IPS-20b (cell line): ENCODE data around the gene XYLT1.

Source experiments
- H3K27ac ChIP-seq: one replicate; pipeline ENCODE4 v1.5.1; 2013; ENCODE audit warnings: low read length
- H3K27me3 ChIP-seq: 2 replicates; pipeline ENCODE4 v1.6.1; 2013; ENCODE audit warnings: mild to moderate bottlenecking, low read length, inconsistent platforms; ENCODE audit not compliant: insufficient read depth
- H3K36me3 ChIP-seq: 2 replicates; pipeline ENCODE4 v1.6.1; 2013; ENCODE audit warnings: low read depth, mild to moderate bottlenecking, inconsistent platforms, low read length, moderate library complexity; ENCODE audit not compliant: insufficient read depth
- H3K4me1 ChIP-seq: 2 replicates; pipeline ENCODE4 v1.6.1; 2013; ENCODE audit warnings: mild to moderate bottlenecking, control low read depth, inconsistent platforms, low read length, moderate library complexity; ENCODE audit not compliant: insufficient read depth
- H3K4me3 ChIP-seq: 2 replicates; pipeline ENCODE4 v1.5.1; 2013; ENCODE audit warnings: mild to moderate bottlenecking, low read length, inconsistent platforms
- H3K9ac ChIP-seq: 2 replicates; pipeline ENCODE4 v1.6.1; 2013; ENCODE audit warnings: low read depth, mild to moderate bottlenecking, inconsistent platforms, low read length, moderate library complexity
- H3K9me3 ChIP-seq: 2 replicates; pipeline ENCODE4 v1.6.1; 2013; ENCODE audit warnings: mild to moderate bottlenecking, low read depth, low read length, inconsistent platforms; ENCODE audit not compliant: insufficient read depth

Gene XYLT1

GRCh38 chr16:17199135-17199534 lies 271.6 kb downstream of the XYLT1 start:
- no peaks in the 10 kb centered on the region for H3K9me3 ChIP-seq
- no peak overlapping the region for H3K27ac ChIP-seq
- no peaks in the 10 kb centered on the region for H3K27me3 ChIP-seq
- peaks cover 16% of the 10 kb centered on the region for H3K36me3 ChIP-seq
- no peak overlapping the region for H3K9ac ChIP-seq
- no peak overlapping the region for H3K4me3 ChIP-seq
- peaks cover 2% of the 10 kb centered on the region; the same call in 1 of the 2 replicates for H3K4me1 ChIP-seq

DNA sequence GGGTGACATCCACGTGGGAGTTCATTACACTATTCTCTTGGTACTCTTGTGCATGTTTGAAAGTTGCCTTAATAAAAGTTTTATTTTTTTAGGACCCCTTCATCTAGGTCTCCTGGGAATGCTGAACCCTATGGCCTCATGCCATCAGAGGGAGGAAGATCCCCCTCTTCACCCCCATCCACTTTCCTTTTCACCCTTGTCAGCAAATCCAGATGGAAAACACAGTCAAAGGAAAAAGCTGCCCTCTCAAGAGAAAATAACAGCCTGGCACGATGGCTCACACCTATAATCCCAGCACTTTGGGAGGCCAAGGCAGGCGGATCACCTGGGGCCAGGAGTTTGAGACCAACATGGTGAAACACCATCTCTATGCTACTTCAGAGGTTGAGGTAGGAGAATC lies 274.2 kb downstream of the XYLT1 start:
- no peaks in the 10 kb centered on the region for H3K4me1 ChIP-seq
- peaks cover 16% of the 10 kb centered on the region for H3K36me3 ChIP-seq
- no peak overlapping the region for H3K9ac ChIP-seq
- no peak overlapping the region for H3K27ac ChIP-seq
- no peak overlapping the region for H3K4me3 ChIP-seq
- H3K27me3 ChIP-seq = no peaks in the 10 kb centered on the region
- no peaks in the 10 kb centered on the region for H3K9me3 ChIP-seq

- no peaks in the 10 kb centered on the region for H3K4me1 ChIP-seq
- H3K9me3 ChIP-seq = 0 out of 2 replicates have a peak, but pooled peaks cover 3% of the 10 kb centered on the region
- H3K36me3 ChIP-seq = peaks cover 21% of the 10 kb centered on the region
- H3K27ac ChIP-seq = no peak overlapping the region
- H3K27me3 ChIP-seq = no peaks in the 10 kb centered on the region
- no peak overlapping the region for H3K4me3 ChIP-seq
- H3K9ac ChIP-seq = no peak overlapping the region
Measured at GRCh38 chr16:17194190-17194780, 276.5 kb downstream of the XYLT1 start.

DNA sequence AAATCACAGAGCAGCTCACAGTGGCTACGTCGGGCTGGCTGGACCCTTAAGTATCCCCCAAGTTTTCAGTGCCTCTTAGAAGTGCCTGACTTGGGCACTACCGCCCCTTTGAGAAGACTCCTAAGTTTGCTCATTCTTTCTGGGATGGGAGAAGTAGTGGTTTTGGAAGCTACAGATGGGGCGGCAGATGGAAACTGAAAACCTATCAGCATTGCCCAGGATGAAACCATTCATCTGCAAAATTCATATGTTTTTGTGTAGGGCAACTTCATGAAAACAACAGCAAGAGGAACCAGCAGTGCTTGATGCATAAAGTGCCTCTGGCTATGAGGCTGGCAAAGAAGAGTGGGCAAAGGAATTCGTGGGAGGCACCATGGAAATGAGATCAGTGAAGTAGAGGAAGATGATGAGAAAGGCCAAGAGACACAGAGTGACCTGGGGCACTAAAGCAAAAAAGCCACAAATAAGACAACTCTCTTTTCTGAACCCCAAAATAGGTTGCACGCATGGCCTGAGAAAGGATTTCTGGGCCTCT lies 277.1 kb downstream of the XYLT1 start:
- H3K4me3 ChIP-seq = no peak overlapping the region
- H3K9ac ChIP-seq = no peak overlapping the region
- no peak overlapping the region for H3K27ac ChIP-seq
- H3K4me1 ChIP-seq = no peaks in the 10 kb centered on the region
- peaks cover 18% of the 10 kb centered on the region for H3K36me3 ChIP-seq
- H3K9me3 ChIP-seq = 0 out of 2 replicates have a peak, but pooled peaks cover 3% of the 10 kb centered on the region
- no peaks in the 10 kb centered on the region for H3K27me3 ChIP-seq

GRCh38 chr16:17184026-17184425 lies 286.7 kb downstream of the XYLT1 start:
- no peaks in the 10 kb centered on the region for H3K27me3 ChIP-seq
- H3K4me1 ChIP-seq = no peaks in the 10 kb centered on the region
- no peaks in the 10 kb centered on the region for H3K36me3 ChIP-seq
- no peak overlapping the region for H3K4me3 ChIP-seq
- H3K9me3 ChIP-seq = no peaks in the 10 kb centered on the region
- no peak overlapping the region for H3K9ac ChIP-seq
- no peak overlapping the region for H3K27ac ChIP-seq

DNA sequence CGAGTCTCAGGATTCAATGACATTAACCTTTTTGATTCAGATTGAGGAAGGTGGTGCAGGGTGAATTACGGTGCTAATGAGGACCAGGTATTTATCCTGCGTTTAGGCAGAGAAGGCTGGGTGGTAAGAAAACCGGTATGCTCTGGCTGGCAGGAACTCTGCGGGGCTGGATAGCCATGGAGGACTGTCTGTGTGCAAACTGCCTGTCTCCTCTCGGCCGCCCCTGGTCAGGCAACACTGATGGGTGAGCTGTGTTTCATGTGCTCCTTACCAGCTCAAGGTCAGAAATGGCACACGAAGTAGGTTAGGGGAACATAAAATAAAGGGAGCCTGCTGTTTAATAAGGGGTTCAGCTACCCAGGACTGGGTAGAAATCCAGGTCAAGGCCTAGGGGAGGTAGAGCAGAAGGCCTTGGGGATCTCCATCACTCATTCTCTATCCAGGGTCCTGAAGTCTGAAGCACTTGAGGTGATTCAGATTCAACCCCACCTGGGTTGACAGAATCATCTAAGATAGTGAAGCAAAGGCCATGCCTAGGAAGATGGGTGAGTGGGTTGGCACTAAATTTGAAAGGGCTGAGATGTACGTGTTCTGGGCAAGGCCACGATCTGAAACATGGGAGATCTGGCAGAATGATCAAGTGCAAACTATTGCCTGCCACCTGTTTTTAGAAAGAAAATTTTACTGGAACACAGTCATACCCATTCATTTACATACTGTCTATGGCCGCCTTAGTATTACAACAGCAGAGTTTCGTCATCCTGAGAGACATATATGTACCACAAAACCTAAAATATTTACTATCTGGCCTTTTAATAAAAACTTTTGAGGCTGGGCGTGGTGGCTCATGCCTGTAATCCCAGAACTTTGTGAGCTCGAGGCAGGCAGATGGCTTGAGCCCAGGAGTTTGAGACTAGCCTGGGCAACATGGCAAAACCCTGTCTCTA lies 292.5 kb downstream of the XYLT1 start:
- H3K4me3 ChIP-seq = no peak overlapping the region
- no peak overlapping the region for H3K27ac ChIP-seq
- no peaks in the 10 kb centered on the region for H3K36me3 ChIP-seq
- no peaks in the 10 kb centered on the region for H3K27me3 ChIP-seq
- H3K4me1 ChIP-seq = no peaks in the 10 kb centered on the region
- no peaks in the 10 kb centered on the region for H3K9me3 ChIP-seq
- H3K9ac ChIP-seq = no peak overlapping the region

- H3K27ac ChIP-seq = no peak overlapping the region
- no peak overlapping the region for H3K9ac ChIP-seq
- no peak overlapping the region for H3K4me3 ChIP-seq
- H3K36me3 ChIP-seq = no peaks in the 10 kb centered on the region
- no peaks in the 10 kb centered on the region for H3K4me1 ChIP-seq
- no peaks in the 10 kb centered on the region for H3K9me3 ChIP-seq
- no peaks in the 10 kb centered on the region for H3K27me3 ChIP-seq
Measured at GRCh38 chr16:17177242-17177958, 293.4 kb downstream of the XYLT1 start.

- Histone ChIP-seq H3K9ac (no peak overlapping the region), H3K27ac (no peak overlapping the region), H3K27me3 (no peaks in the 10 kb centered on the region), H3K4me1 (no peaks in the 10 kb centered on the region), H3K9me3 (no peaks in the 10 kb centered on the region), H3K36me3 (no peaks in the 10 kb centered on the region), H3K4me3 (no peak overlapping the region)
Measured at GRCh38 chr16:17176199-17176598, 294.6 kb downstream of the XYLT1 start.

DNA sequence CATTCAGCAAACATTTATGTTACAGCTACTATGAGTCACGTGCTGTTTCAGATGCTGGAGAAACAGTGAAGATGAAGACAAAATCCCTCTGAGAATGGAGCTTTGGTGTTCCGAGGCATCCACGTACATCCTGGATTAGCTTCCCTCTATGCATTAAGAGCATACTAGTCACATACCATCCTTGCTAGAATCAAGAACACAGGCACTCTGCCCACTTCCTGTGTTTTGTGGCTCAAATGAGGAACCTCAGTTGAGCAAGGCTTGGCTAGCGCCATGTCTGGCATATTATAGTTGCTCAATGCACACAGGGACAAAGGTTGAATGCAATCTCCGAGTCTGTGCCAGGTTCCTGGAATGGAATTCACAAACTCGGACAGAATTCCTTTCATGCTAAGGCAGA lies 297.5 kb downstream of the XYLT1 start:
- H3K36me3 ChIP-seq = no peaks in the 10 kb centered on the region
- no peaks in the 10 kb centered on the region for H3K27me3 ChIP-seq
- H3K4me1 ChIP-seq = no peaks in the 10 kb centered on the region
- no peak overlapping the region for H3K27ac ChIP-seq
- no peak overlapping the region for H3K9ac ChIP-seq
- H3K9me3 ChIP-seq = no peaks in the 10 kb centered on the region
- H3K4me3 ChIP-seq = no peak overlapping the region

DNA sequence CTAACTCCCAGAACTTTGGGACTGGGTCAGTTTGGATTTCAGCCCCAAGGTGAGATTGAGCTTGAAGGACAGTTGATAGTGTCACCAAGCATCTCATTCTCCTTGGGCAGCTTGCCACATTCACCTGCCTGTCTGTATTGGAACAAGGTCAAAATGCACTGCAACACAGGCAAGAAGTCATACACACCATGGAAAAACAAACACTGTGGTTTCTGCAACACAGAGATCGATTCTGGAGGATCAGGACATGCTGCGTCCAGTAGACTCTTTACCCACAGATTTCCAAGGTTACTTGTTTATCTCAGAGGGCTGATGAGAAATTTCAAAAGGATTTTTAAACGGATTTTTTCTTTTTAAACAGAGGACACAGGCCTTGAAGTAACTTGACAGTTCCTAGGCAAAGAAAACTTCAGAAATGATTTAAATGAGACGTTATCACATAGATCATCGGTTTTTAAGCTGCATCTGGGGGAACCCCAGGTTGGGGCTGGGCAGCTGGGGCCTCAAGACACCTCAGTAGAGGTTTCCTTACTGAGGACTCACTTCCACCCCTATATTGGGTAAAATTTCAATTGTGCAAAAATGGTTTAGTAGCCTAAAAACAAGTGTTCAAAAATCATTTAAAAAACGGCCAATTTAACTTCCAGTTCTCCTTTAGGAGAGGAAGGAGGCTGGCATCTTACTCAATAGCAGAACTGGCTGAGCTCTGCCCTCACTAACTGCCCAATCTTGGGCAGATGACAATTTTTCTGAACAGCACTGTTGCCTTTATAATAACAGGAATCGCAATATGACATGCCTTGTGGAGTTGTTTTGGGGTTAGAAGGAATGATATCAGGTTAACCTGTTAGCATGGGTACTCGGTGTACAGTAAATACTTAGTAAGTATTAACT lies 299.3 kb downstream of the XYLT1 start:
- no peak overlapping the region for H3K27ac ChIP-seq

GRCh38 chr16:17170435-17170834 lies 300.3 kb downstream of the XYLT1 start:
- Histone ChIP-seq H3K27me3 (no peaks in the 10 kb centered on the region), H3K4me1 (no peaks in the 10 kb centered on the region), H3K9me3 (no peaks in the 10 kb centered on the region), H3K9ac (no peak overlapping the region), H3K27ac (no peak overlapping the region), H3K4me3 (no peak overlapping the region), H3K36me3 (no peaks in the 10 kb centered on the region)

More for the DNA sequence above, 299.3 kb downstream of the XYLT1 start:
- Histone ChIP-seq H3K9me3 (no peaks in the 10 kb centered on the region), H3K36me3 (no peaks in the 10 kb centered on the region), H3K27me3 (no peaks in the 10 kb centered on the region), H3K4me3 (no peak overlapping the region), H3K9ac (no peak overlapping the region), H3K4me1 (no peaks in the 10 kb centered on the region)
